DOHH2 (cell line): ENCODE results near the gene COX6B2.

ENCODE experiments used
- H3F3A ChIP-seq: fragments of 200-600 bp; sonication (generic), shearing (Covaris generic); 2 replicates; pipeline ENCODE4 v1.6.0; 2016; ENCODE audit warnings: antibody characterized with exemption, mild to moderate bottlenecking; ENCODE audit not compliant: control insufficient read depth, insufficient read depth
- H3K27ac ChIP-seq: fragments of 200-600 bp; sonication (generic); 2 replicates; pipeline ENCODE4 v1.5.1; 2014; ENCODE audit warnings: low read depth, mild to moderate bottlenecking, low read length, moderate library complexity
- H3K27me3 ChIP-seq: fragments of 200-600 bp; sonication (generic); 2 replicates; pipeline ENCODE4 v1.6.1; 2014; ENCODE audit warnings: mild to moderate bottlenecking, low read length, mixed read lengths; ENCODE audit not compliant: control insufficient read depth
- H3K36me3 ChIP-seq: fragments of 200-600 bp; sonication (generic); 2 replicates; pipeline ENCODE4 v1.6.1; 2014; ENCODE audit warnings: mild to moderate bottlenecking, low read length, moderate library complexity, mixed read lengths; ENCODE audit not compliant: control insufficient read depth
- H3K4me1 ChIP-seq: fragments of 200-600 bp; sonication (generic); 2 replicates; pipeline ENCODE4 v1.6.1; 2014; ENCODE audit warnings: mild to moderate bottlenecking, low read length, mixed read lengths; ENCODE audit not compliant: control insufficient read depth
- H3K4me2 ChIP-seq: fragments of 200-600 bp; sonication (generic); 2 replicates; pipeline ENCODE4 v1.6.0; 2014; ENCODE audit warnings: mild to moderate bottlenecking, low read length, moderate library complexity
- H3K4me3 ChIP-seq: fragments of 200-600 bp; sonication (generic); 2 replicates; pipeline ENCODE4 v1.5.1; 2014; ENCODE audit warnings: mild to moderate bottlenecking, low read length, mixed read lengths
- H3K79me2 ChIP-seq: fragments of 200-600 bp; sonication (generic); 2 replicates; pipeline ENCODE4 v1.6.1; 2014; ENCODE audit warnings: mild to moderate bottlenecking, low read length, mixed read lengths; ENCODE audit not compliant: control insufficient read depth
- H3K9me2 ChIP-seq: fragments of 200-600 bp; sonication (generic); replicated peaks from 2 replicates; pipeline ENCODE4 v1.6.1; 2014; ENCODE audit warnings: mild to moderate bottlenecking, low read length, mixed read lengths; ENCODE audit not compliant: control insufficient read depth
- H3K9me3 ChIP-seq: fragments of 200-600 bp; sonication (generic); 2 replicates; pipeline ENCODE4 v1.6.1; 2014; ENCODE audit warnings: antibody characterized with exemption, low read length, mixed read lengths; ENCODE audit not compliant: control insufficient read depth, insufficient read depth
- H4K20me1 ChIP-seq: fragments of 200-600 bp; sonication (generic); 2 replicates; pipeline ENCODE4 v1.6.0; 2014; ENCODE audit warnings: low read depth, mild to moderate bottlenecking, antibody characterized with exemption, low read length, moderate library complexity; ENCODE audit not compliant: control insufficient read depth, insufficient read depth
- CTCF ChIP-seq: fragments of 200-600 bp; sonication (generic); IDR thresholded peaks from one replicate; pipeline ENCODE4 v1.5.1; 2014; ENCODE audit warnings: antibody characterized with exemption, mild to moderate bottlenecking, low read depth, low read length; ENCODE audit not compliant: poor library complexity, severe bottlenecking
- EZH2phosphoT487 ChIP-seq: fragments of 200-600 bp; sonication (generic); IDR thresholded peaks from 2 replicates; pipeline ENCODE4 v1.6.1; 2017; ENCODE audit warnings: borderline replicate concordance, mild to moderate bottlenecking, antibody characterized with exemption, low read length, moderate library complexity, mixed read lengths

COX6B2 gene

GRCh38 chr19:55347442-55348009, 7.0 kb downstream of the COX6B2 start:
- Histone ChIP-seq H3K79me2 (no peaks in the 10 kb centered on the region), H3K36me3 (peaks cover 6% of the 10 kb centered on the region), H3K27ac (no peak overlapping the region), H3K9me3 (no peaks in the 10 kb centered on the region), H3K9me2 (no peaks in the 10 kb centered on the region), H3K4me2 (no peak overlapping the region), H3F3A (no peaks in the 10 kb centered on the region), H3K27me3 (peaks cover 10% of the 10 kb centered on the region), H3K4me3 (no peak overlapping the region), H4K20me1 (no peaks in the 10 kb centered on the region), H3K4me1 (no peaks in the 10 kb centered on the region)
- TF ChIP-seq CTCF (no peak), EZH2phosphoT487 (no peak)

- Histone ChIP-seq H3K36me3 (peaks cover 13% of the 10 kb centered on the region), H3K27me3 (peaks cover 4% of the 10 kb centered on the region), H3K27ac (no peak overlapping the region), H3K9me3 (no peaks in the 10 kb centered on the region), H3K4me1 (no peaks in the 10 kb centered on the region), H3K79me2 (peaks cover under 1% of the 10 kb centered on the region), H3K4me3 (no peak overlapping the region), H4K20me1 (no peaks in the 10 kb centered on the region), H3K9me2 (no peaks in the 10 kb centered on the region), H3F3A (no peaks in the 10 kb centered on the region), H3K4me2 (no peak overlapping the region)
- TF ChIP-seq CTCF (no peak), EZH2phosphoT487 (no peak)
Measured at GRCh38 chr19:55346725-55347441, 7.6 kb downstream of the COX6B2 start.

GRCh38 chr19:55345818-55346724, 8.4 kb downstream of the COX6B2 start:
- no peaks in the 10 kb centered on the region for H3F3A ChIP-seq
- peaks cover 16% of the 10 kb centered on the region for H3K36me3 ChIP-seq
- no peaks in the 10 kb centered on the region for H3K9me3 ChIP-seq
- no peak overlapping the region for H3K4me3 ChIP-seq
- TF ChIP-seq CTCF = no peak
- no peak for TF ChIP-seq EZH2phosphoT487
- H3K79me2 ChIP-seq = peaks cover 8% of the 10 kb centered on the region
- H3K9me2 ChIP-seq = no peaks in the 10 kb centered on the region
- peaks cover 7% of the 10 kb centered on the region for H3K4me1 ChIP-seq
- no peak overlapping the region for H3K27ac ChIP-seq
- no peaks in the 10 kb centered on the region for H3K27me3 ChIP-seq
- no peak overlapping the region for H3K4me2 ChIP-seq
- H4K20me1 ChIP-seq = 0 out of 2 replicates have a peak, but pooled peaks cover 3% of the 10 kb centered on the region
